ENCODE measurements around the gene ZBTB34. TPM values are rescaled to one million over a fixed set of nuclear protein-coding genes. Genes with fewer than 3 reads are reported as not detected.

The ZBTB34 gene
- total and polyA plus RNA-seq, 4 donors: 1.1 to 9.5 (median 3.4) TPM

DNA sequence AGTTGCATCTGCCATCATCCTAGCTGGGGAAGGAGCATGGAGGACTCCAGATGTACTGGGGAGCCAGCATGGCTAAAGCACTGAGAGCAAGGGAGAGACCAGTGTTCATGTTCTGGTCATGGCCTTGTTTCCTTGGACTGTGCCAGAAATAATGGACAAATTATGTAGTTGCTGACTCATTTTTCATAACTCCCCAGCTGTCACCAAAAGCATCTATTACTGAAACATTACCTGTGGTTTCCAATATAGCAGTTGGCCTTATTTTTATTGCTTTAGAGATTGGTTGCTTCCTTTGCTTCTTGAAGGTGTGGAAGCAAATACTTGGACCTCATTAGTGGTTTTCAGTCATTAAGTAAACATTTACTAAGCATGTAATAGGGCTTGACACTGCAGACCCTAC lies 65.4 kb downstream of the ZBTB34 start:
- H3K4me3 ChIP-seq (ENCODE audit: low read depth in 1 of 3, low read length in 3 of 3): no peak overlapping the region
- TF ChIP-seq HNF4G (IDR thresholded peaks at IDR 0.05) (no peak), NR2F2 (IDR thresholded peaks at IDR 0.05) (no peak), RXRA (IDR thresholded peaks at IDR 0.05) (no peak), SP1 (IDR thresholded peaks at IDR 0.05) (no peak), YY1 (IDR thresholded peaks at IDR 0.05) (no peak), FOXA1 (IDR thresholded peaks at IDR 0.05) (no peak), RAD21 (IDR thresholded peaks at IDR 0.05) (no peak), FOXA2 (IDR thresholded peaks at IDR 0.05) (no peak), TAF1 (conservative IDR thresholded peaks at IDR 0.05) (no peak)
- TF ChIP-seq, protein P1, sequence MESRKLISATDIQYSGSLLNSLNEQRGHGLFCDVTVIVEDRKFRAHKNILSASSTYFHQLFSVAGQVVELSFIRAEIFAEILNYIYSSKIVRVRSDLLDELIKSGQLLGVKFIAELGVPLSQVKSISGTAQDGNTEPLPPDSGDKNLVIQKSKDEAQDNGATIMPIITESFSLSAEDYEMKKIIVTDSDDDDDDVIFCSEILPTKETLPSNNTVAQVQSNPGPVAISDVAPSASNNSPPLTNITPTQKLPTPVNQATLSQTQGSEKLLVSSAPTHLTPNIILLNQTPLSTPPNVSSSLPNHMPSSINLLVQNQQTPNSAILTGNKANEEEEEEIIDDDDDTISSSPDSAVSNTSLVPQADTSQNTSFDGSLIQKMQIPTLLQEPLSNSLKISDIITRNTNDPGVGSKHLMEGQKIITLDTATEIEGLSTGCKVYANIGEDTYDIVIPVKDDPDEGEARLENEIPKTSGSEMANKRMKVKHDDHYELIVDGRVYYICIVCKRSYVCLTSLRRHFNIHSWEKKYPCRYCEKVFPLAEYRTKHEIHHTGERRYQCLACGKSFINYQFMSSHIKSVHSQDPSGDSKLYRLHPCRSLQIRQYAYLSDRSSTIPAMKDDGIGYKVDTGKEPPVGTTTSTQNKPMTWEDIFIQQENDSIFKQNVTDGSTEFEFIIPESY (IDR thresholded peaks at IDR 0.05): no peak
- TF ChIP-seq, protein P2, sequence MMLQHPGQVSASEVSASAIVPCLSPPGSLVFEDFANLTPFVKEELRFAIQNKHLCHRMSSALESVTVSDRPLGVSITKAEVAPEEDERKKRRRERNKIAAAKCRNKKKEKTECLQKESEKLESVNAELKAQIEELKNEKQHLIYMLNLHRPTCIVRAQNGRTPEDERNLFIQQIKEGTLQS (IDR thresholded peaks at IDR 0.05): no peak
- H3K9ac ChIP-seq (ENCODE audit: low read depth in 1 of 2, low read length in 2 of 2): no peak overlapping the region
- H3K27me3 ChIP-seq (ENCODE audit: control insufficient read depth in 4 of 4, insufficient read depth in 4 of 4, low read length in 3 of 4): no peaks in the 10 kb centered on the region
- no peaks in the 10 kb centered on the region for H3K36me3 ChIP-seq (ENCODE audit: control insufficient read depth in 4 of 4, insufficient read depth in 3 of 4, low read depth in 1 of 4, low read length in 3 of 4)
- DNase-seq (ENCODE audit: low spot score): no peak
- H3K27ac ChIP-seq (ENCODE audit: low read depth in 1 of 2, low read length in 2 of 2): no peak overlapping the region
- no peaks in the 10 kb centered on the region for H3K4me1 ChIP-seq (ENCODE audit: control insufficient read depth in 4 of 4, insufficient read depth in 4 of 4, low read length in 3 of 4)
- no peaks in the 10 kb centered on the region for H3K9me3 ChIP-seq (ENCODE audit: control insufficient read depth in 4 of 4, low read length in 3 of 4)

DNA sequence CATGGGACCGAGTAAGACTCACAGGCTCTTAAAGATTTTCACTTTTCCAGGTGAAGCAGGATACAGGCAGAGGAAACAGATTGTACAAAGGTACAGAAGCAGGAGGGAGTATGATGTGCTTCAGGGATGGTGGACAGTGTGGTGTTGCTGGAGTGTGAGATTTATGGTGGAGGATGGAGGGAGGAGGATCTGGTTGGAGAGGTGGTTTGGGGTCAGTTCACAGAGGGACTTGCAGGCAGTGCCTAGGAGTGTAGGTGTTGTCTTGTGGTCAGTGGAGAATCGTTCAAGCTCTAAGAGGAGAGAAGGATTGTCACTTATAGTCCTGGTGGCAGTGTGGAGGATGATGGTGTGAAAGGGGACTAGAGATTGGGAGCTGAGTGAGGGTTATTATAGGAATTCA lies 65.9 kb downstream of the ZBTB34 start:
- Histone ChIP-seq H3K4me3 (ENCODE audit: low read depth in 1 of 3, low read length in 3 of 3) (no peak overlapping the region), H3K36me3 (ENCODE audit: control insufficient read depth in 4 of 4, insufficient read depth in 3 of 4, low read depth in 1 of 4, low read length in 3 of 4) (no peaks in the 10 kb centered on the region), H3K27me3 (ENCODE audit: control insufficient read depth in 4 of 4, insufficient read depth in 4 of 4, low read length in 3 of 4) (no peaks in the 10 kb centered on the region), H3K4me1 (ENCODE audit: control insufficient read depth in 4 of 4, insufficient read depth in 4 of 4, low read length in 3 of 4) (no peaks in the 10 kb centered on the region), H3K9me3 (ENCODE audit: control insufficient read depth in 4 of 4, low read length in 3 of 4) (no peaks in the 10 kb centered on the region), H3K9ac (ENCODE audit: low read depth in 1 of 2, low read length in 2 of 2) (no peak overlapping the region), H3K27ac (ENCODE audit: low read depth in 1 of 2, low read length in 2 of 2) (no peak overlapping the region)
- TF ChIP-seq GABPA (IDR thresholded peaks at IDR 0.05 in 1 of 2, conservative IDR thresholded peaks at IDR 0.05 in 1 of 2): no peak
- TF ChIP-seq EGR1 (IDR thresholded peaks at IDR 0.05; ENCODE audit: low read depth in 2 of 2): no peak
- TF ChIP-seq, protein P1 (IDR thresholded peaks at IDR 0.05): no peak
- no peak for TF ChIP-seq FOXA1 (IDR thresholded peaks at IDR 0.05)
- TF ChIP-seq RAD21 (IDR thresholded peaks at IDR 0.05): no peak
- no peak for TF ChIP-seq RXRA (IDR thresholded peaks at IDR 0.05)
- no peak for TF ChIP-seq SP1 (IDR thresholded peaks at IDR 0.05)
- no peak for TF ChIP-seq YY1 (IDR thresholded peaks at IDR 0.05)
- TF ChIP-seq HNF4G (IDR thresholded peaks at IDR 0.05): no peak
- TF ChIP-seq HNF4A (conservative IDR thresholded peaks at IDR 0.05): no peak
- TF ChIP-seq JUND (IDR thresholded peaks at IDR 0.05): no peak
- TF ChIP-seq, protein P3, sequence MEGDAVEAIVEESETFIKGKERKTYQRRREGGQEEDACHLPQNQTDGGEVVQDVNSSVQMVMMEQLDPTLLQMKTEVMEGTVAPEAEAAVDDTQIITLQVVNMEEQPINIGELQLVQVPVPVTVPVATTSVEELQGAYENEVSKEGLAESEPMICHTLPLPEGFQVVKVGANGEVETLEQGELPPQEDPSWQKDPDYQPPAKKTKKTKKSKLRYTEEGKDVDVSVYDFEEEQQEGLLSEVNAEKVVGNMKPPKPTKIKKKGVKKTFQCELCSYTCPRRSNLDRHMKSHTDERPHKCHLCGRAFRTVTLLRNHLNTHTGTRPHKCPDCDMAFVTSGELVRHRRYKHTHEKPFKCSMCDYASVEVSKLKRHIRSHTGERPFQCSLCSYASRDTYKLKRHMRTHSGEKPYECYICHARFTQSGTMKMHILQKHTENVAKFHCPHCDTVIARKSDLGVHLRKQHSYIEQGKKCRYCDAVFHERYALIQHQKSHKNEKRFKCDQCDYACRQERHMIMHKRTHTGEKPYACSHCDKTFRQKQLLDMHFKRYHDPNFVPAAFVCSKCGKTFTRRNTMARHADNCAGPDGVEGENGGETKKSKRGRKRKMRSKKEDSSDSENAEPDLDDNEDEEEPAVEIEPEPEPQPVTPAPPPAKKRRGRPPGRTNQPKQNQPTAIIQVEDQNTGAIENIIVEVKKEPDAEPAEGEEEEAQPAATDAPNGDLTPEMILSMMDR (IDR thresholded peaks at IDR 0.05; ENCODE audit: low read depth, low read length, missing input control): no peak
- no peak for TF ChIP-seq TAF1 (conservative IDR thresholded peaks at IDR 0.05)
- TF ChIP-seq, protein P4, sequence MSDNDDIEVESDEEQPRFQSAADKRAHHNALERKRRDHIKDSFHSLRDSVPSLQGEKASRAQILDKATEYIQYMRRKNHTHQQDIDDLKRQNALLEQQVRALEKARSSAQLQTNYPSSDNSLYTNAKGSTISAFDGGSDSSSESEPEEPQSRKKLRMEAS (IDR thresholded peaks at IDR 0.05): no peak
- TF ChIP-seq, protein P2 (IDR thresholded peaks at IDR 0.05): no peak
- TF ChIP-seq, protein P5, sequence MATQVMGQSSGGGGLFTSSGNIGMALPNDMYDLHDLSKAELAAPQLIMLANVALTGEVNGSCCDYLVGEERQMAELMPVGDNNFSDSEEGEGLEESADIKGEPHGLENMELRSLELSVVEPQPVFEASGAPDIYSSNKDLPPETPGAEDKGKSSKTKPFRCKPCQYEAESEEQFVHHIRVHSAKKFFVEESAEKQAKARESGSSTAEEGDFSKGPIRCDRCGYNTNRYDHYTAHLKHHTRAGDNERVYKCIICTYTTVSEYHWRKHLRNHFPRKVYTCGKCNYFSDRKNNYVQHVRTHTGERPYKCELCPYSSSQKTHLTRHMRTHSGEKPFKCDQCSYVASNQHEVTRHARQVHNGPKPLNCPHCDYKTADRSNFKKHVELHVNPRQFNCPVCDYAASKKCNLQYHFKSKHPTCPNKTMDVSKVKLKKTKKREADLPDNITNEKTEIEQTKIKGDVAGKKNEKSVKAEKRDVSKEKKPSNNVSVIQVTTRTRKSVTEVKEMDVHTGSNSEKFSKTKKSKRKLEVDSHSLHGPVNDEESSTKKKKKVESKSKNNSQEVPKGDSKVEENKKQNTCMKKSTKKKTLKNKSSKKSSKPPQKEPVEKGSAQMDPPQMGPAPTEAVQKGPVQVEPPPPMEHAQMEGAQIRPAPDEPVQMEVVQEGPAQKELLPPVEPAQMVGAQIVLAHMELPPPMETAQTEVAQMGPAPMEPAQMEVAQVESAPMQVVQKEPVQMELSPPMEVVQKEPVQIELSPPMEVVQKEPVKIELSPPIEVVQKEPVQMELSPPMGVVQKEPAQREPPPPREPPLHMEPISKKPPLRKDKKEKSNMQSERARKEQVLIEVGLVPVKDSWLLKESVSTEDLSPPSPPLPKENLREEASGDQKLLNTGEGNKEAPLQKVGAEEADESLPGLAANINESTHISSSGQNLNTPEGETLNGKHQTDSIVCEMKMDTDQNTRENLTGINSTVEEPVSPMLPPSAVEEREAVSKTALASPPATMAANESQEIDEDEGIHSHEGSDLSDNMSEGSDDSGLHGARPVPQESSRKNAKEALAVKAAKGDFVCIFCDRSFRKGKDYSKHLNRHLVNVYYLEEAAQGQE (IDR thresholded peaks at IDR 0.05): no peak
- TF ChIP-seq FOXA2 (IDR thresholded peaks at IDR 0.05): no peak
- no peak for TF ChIP-seq NR2F2 (IDR thresholded peaks at IDR 0.05)
- DNase-seq (ENCODE audit: low spot score): no peak
- 86% methylated on average over 2 of the region's 2 CpGs for WGBS
